IPS DF 4.7 (cell line): Measurements from ENCODE around the gene DBNL.
"Not testable (repeated sequence)": the region's sequence is repeated elsewhere in the genome, so short reads cannot be mapped to it uniquely, and the experiment has no call there.

Source experiments
- DNase-seq: peaks from one replicate; pipeline ENCODE4 v3.0.0-alpha.2; 2013; ENCODE audit warnings: low spot score; ENCODE audit errors: extremely low read depth

Gene DBNL

GRCh38 chr7:44044315-44045225 is at the start of gene DBNL:
Gene DBNL (plus strand): TSS chr7:44044702. CDS start chr7:44044738, 36 bp downstream.
- DNase-seq, result no peak

- not testable (repeated sequence) for DNase-seq
These were observed 47.0 kb upstream of the DBNL start, which contains the start of gene SPDYE1 for GRCh38 chr7:43997532-43997931. Gene SPDYE1 (plus strand): TSS chr7:43997897. CDS start chr7:43999950, 2,053 bp downstream.

GRCh38 chr7:44012081-44012480 is 32.4 kb upstream of the DBNL start:
- not testable (repeated sequence) for DNase-seq

- DNase-seq, result not testable (repeated sequence)
These were observed 29.4 kb upstream of the DBNL start for GRCh38 chr7:44015090-44015489.

- DNase-seq, result not testable (repeated sequence)
These were observed 25.4 kb upstream of the DBNL start for GRCh38 chr7:44018857-44019807.

GRCh38 chr7:44019825-44020224 is 24.7 kb upstream of the DBNL start:
- DNase-seq, result not testable (repeated sequence)

- not testable (repeated sequence) for DNase-seq
These were observed 22.4 kb upstream of the DBNL start for GRCh38 chr7:44022069-44022468.

GRCh38 chr7:44022796-44023467 is 21.6 kb upstream of the DBNL start:
- DNase-seq, result not testable (repeated sequence)

GRCh38 chr7:44029433-44029832 is 15.1 kb upstream of the DBNL start:
- DNase-seq, result not testable (repeated sequence)

GRCh38 chr7:44030029-44030428 is 14.5 kb upstream of the DBNL start:
- not testable (repeated sequence) for DNase-seq

- DNase-seq, result not testable (repeated sequence)
These were observed 13.2 kb upstream of the DBNL start for GRCh38 chr7:44031319-44031718.

- not testable (repeated sequence) for DNase-seq
These were observed 12.5 kb upstream of the DBNL start for GRCh38 chr7:44032031-44032430.

GRCh38 chr7:44033971-44034844 is 10.3 kb upstream of the DBNL start:
- DNase-seq, result not testable (repeated sequence)

GRCh38 chr7:44036364-44036763 is 8.1 kb upstream of the DBNL start:
- not testable (repeated sequence) for DNase-seq

- DNase-seq, result not testable (repeated sequence)
These were observed 6.6 kb upstream of the DBNL start for GRCh38 chr7:44037951-44038350.

GRCh38 chr7:44038553-44038952 is 5.9 kb upstream of the DBNL start:
- DNase-seq, result not testable (repeated sequence)

GRCh38 chr7:44038961-44039558 is 5.4 kb upstream of the DBNL start:
- not testable (repeated sequence) for DNase-seq

- DNase-seq, result not testable (repeated sequence)
These were observed 4.6 kb upstream of the DBNL start for GRCh38 chr7:44039800-44040492.

GRCh38 chr7:44040493-44040891 is 4.0 kb upstream of the DBNL start:
- DNase-seq, result not testable (repeated sequence)
